ENCODE data around the gene ESRRB. TPM values are rescaled to one million over a fixed set of nuclear protein-coding genes. Genes with fewer than 3 reads are reported as not detected.

ESRRB gene
- polyA plus RNA-seq, 1 donor: 2.7 TPM

- no peak for DNase-seq
Measured at GRCh38 chr14:76456891-76457586, 81.1 kb downstream of the ESRRB start.

DNA sequence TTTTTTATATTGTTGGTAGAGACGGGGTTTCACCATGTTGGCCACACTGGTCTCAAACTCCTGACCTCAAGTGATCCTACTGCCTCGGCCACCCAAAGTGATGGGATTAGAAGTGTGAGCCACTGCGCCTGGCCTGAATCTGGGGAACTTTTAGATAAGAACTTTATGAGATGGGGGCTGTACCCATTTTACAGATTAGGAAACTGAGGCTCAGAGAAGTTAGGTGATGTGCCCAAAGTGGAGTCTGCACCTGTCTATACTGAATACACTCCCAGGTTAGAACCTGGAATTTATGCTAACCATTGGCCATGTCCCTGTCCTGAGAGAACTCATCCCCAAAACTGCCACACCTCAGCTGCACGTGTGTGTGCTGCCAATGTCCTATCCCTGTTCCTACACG lies 81.9 kb downstream of the ESRRB start:
- no peak for DNase-seq

GRCh38 chr14:76461886-76462285 lies 85.9 kb downstream of the ESRRB start:
- no peak for DNase-seq

GRCh38 chr14:76462330-76462729 lies 86.4 kb downstream of the ESRRB start:
- no peak for DNase-seq

DNA sequence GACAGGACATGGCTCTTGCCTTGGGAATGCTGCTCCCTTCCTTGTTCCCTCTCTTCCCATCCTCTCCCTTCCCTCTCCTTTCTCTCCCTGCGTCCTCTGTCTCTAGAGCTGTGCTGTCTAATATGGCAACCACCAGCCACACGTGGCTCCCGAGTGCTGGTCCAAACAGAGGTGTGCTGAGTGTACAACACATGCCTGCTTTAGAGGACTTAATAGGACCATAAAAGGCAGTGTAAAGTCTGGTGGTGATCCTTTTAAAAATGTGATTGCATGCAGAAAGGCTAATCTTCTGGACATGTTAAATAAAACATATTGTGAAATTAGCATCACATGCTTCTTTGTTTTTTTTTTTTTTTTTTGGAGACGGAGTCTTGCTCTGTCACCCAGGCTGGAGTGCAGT lies 87.2 kb downstream of the ESRRB start:
- no peak for DNase-seq

- DNase-seq: no peak
Measured at GRCh38 chr14:76464856-76465255, 88.9 kb downstream of the ESRRB start.

- DNase-seq: no peak
Measured at GRCh38 chr14:76465664-76466063, 89.7 kb downstream of the ESRRB start.

DNA sequence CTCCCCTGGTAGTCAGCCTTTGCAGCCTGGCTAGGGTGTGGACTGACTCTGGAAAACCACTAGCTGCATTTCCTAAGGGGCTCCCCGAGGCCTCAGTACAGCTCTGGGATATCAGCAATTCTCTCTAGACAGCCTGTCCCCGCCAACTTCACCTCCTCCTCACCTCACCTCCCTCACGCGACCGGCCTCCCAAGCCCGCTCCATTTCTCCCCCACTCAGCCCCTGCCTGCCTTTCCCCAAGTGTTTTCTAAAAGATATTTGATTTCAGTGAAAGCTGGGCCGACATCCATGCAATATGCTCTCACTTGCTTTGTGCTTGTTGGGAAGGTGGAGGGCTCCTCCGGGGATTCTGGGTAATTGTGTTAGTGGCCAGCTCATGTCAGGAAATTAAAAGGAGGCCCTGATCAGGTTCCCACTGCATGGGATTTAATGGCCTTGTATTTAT lies 91.8 kb downstream of the ESRRB start:
- DNase-seq: peak; percentile 55

DNA sequence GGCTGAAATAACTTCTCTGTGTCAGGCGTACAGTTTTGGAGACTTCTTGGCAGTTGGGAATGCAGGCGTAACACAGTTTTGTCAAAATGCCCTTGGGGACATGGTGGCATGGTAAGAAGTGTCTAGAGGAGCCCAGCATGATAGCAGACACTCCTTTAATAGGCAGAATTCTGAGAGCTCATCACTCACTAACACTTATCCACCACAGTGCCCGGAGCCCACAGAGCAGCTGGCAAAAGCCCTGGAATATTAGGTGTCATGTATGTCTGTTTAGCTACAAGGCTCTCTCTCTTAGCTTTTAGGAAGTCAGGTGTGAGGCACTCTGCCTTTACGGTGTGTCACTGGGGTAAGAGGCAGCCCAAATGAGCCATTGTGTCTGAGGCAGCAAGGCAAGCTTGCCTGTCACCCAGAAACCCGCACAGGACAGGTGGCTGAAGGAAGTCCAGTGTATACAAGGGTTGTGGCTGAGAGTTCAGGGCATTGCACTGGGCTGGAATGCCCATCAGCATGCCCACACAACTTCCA lies 96.3 kb downstream of the ESRRB start:
- DNase-seq: no peak

DNA sequence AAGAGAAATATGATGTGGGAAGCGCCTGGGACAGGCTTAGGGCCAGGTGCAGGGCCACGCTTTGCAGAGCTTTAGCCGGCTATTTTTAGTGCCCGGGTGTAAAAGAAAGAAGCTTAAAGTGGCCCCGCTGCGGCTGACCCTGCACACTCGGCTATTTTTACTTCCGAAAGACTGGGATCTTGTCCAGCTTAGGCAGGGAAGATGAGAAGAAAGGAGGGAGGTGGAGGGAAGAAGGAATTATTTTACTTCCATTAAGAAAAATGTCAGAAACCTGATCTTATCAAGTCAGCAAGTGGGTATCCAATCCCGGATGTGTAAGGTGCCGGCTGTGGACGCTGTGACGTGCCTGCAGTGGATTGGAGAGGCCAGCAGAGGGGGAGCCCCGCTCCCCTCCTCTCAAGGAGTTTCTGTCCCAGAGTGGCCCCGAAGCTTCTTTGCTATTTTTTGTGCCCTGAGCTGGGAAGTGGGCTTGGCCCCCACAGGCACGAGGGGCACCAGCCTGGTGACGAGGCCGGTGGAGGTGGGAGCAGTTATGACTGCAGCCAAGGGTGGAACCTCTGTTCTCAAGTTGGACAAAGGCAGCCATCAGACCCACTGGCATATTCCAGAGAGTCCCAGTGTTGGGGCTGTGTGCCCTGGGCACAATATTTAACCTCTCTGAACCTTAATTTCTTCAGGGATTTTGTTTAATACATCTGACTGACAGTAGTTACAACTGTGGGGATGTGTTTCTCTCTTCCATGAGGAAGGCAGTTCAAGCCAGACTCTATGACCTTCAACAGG lies 97.7 kb downstream of the ESRRB start:
- DNase-seq: peak; percentile 60

DNA sequence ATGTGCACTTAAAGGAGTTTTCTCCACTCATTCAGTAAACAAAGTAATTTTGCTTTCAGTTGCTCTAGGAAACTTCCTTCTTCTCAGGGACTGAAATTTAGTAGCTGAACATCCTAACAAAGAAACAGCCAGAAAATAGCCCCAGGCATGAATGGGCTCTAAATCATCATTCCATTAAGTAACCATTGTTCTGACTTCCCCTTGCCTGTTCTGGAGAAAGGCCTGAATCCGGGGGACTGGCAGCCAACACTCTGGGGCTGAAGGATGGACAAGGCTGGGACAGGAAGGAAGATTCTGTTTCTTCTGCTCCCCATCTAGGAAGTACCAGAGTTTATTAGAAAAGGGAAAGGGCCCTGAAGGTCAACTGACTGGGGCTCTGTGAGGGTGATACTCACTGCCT lies 104.5 kb downstream of the ESRRB start:
- no peak for DNase-seq

DNA sequence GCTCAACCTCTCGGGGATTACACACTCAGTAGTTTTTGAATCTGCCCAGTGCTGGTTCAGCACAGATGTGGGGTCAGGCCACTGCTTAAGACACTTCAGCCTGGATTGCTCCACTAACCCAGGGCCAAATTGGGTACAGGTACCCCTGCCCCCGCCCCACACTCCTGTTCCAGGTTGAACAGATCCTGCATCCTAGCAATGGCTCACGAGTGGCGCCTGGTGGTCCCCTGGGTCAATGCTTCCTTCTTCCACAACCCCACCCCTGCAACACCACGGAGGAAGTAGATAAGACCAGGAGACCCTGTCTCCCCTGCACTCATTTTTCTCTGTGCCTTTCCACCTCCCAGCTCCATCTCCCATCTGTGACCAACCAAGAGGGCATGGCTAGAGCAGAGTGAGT lies 108.4 kb downstream of the ESRRB start:
- DNase-seq: no peak

GRCh38 chr14:76486251-76486743 lies 110.4 kb downstream of the ESRRB start:
- no peak for DNase-seq

DNA sequence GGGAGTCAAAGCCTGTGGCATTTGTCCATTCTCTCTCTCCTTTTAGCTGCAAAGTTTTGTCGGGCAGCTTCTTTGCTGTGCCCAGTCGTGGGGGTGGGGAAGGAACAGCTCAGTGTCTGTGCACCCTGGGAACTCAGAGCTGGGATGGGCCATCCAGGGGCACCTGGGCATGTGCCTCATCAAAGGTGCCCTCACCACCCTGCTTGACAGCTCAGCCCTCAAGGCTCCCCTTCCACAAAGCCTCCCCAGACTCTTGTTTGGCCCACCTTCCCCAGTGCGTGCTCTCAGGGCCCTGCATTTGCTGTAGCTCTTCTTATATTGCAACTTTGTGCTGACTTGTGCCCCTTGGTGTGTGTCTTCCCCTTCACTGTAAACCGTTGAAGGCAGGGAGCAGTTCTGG lies 112.6 kb downstream of the ESRRB start:
- DNase-seq: no peak

- DNase-seq: no peak
Measured at GRCh38 chr14:76489667-76490066, 113.7 kb downstream of the ESRRB start.

- no peak for DNase-seq
Measured at GRCh38 chr14:76490111-76490510, 114.2 kb downstream of the ESRRB start.

GRCh38 chr14:76490735-76491134 lies 114.8 kb downstream of the ESRRB start:
- DNase-seq: no peak

DNA sequence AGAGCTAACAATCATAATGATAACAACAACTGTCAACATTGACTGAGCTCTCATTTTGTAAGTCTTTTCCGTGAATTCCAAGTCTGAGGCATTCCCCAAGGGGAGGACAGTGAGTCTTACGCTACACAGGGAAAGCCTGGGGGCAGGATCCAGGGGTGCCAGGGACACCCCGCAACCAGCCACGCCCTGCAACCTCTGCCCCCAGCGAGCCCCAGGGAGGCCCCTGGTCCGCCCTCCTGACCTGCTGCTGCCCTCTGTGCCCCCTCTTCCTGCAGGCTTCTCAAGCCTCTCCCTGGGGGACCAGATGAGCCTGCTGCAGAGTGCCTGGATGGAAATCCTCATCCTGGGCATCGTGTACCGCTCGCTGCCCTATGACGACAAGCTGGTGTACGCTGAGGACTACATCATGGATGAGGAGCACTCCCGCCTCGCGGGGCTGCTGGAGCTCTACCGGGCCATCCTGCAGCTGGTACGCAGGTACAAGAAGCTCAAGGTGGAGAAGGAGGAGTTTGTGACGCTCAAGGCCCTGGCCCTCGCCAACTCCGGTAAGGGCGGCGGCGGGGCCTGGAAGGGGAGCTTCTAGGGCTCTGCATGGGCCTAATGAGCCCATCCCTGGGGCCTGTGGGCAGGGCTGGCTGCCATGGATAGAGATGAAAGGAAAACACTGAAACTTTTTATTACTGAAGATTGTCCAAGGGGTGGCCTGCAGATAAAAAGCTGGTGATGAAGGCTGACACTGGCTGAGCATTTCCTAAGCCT lies 115.4 kb downstream of the ESRRB start:
- no peak for DNase-seq

- no peak for DNase-seq
Measured at GRCh38 chr14:76495983-76496382, 120.0 kb downstream of the ESRRB start.

- DNase-seq: no peak
Measured at GRCh38 chr14:76496595-76496994, 120.7 kb downstream of the ESRRB start.

- no peak for DNase-seq
Measured at GRCh38 chr14:76497550-76498462, 121.9 kb downstream of the ESRRB start.

- DNase-seq: no peak
Measured at GRCh38 chr14:76498463-76498935, 122.6 kb downstream of the ESRRB start.
